Neural cell (in vitro differentiated cells): ENCODE results near the gene CDT1. TPM values are rescaled to one million over a fixed set of nuclear protein-coding genes. Genes with fewer than 3 reads are reported as not detected.

Experiments
- H2AFZ ChIP-seq: fragments of 200-600, 300-800 bp; sonication (generic), shearing (Covaris generic); 2 replicates; pipeline ENCODE4 v1.6.0; 2014; ENCODE audit warnings: low read depth, mild to moderate bottlenecking, antibody characterized with exemption, low read length, moderate library complexity
- H3F3A ChIP-seq: fragments of 200-600 bp; shearing (Covaris generic); 2 replicates; pipeline ENCODE4 v1.6.1; 2016; ENCODE audit warnings: mild to moderate bottlenecking, moderate library complexity, mixed read lengths, antibody characterized with exemption, low read length; ENCODE audit not compliant: insufficient read depth, poor library complexity, severe bottlenecking
- H3K27ac ChIP-seq: fragments of 200-600, 300-800 bp; sonication (generic), shearing (Covaris generic); 2 replicates; pipeline ENCODE4 v1.5.1; 2014; ENCODE audit warnings: mild to moderate bottlenecking, low read length, moderate library complexity
- H3K27me3 ChIP-seq: fragments of 300-800, 200-600 bp; sonication (generic), shearing (Covaris generic); 2 replicates; pipeline ENCODE4 v1.6.0; 2014; ENCODE audit warnings: mild to moderate bottlenecking, low read depth, low read length, moderate library complexity; ENCODE audit not compliant: insufficient read depth
- H3K36me3 ChIP-seq: fragments of 300-800, 200-600 bp; sonication (generic), shearing (Covaris generic); 2 replicates; pipeline ENCODE4 v1.5.1; 2014; ENCODE audit warnings: mild to moderate bottlenecking, antibody characterized with exemption, low read length, moderate library complexity; ENCODE audit not compliant: insufficient read depth
- H3K4me2 ChIP-seq: fragments of 300-800, 200-600 bp; sonication (generic), shearing (Covaris generic); 2 replicates; pipeline ENCODE4 v1.6.0; 2014; ENCODE audit warnings: mild to moderate bottlenecking, low read length
- H3K4me3 ChIP-seq: fragments of 300-800, 200-600 bp; sonication (generic), shearing (Covaris generic); 2 replicates; pipeline ENCODE4 v1.5.1; 2014; ENCODE audit warnings: mild to moderate bottlenecking, low read length, moderate library complexity
- H3K79me2 ChIP-seq: fragments of 200-600 bp; shearing (Covaris generic); replicated peaks from 2 replicates; pipeline ENCODE4 v1.6.0; 2014; ENCODE audit warnings: mild to moderate bottlenecking, low read length, moderate library complexity; ENCODE audit not compliant: insufficient read depth
- H3K9ac ChIP-seq: fragments of 300-800, 200-600 bp; sonication (generic), shearing (Covaris generic); 2 replicates; pipeline ENCODE4 v1.6.1; 2016; ENCODE audit warnings: mild to moderate bottlenecking, low read length, mixed read lengths
- H3K9me2 ChIP-seq: fragments of 200-600 bp; shearing (Covaris generic); 2 replicates; pipeline ENCODE4 v1.6.1; 2016; ENCODE audit warnings: mild to moderate bottlenecking, low read length, mixed read lengths; ENCODE audit not compliant: insufficient read depth
- H3K9me3 ChIP-seq: fragments of 200-600, 300-800 bp; sonication (generic), shearing (Covaris generic); 2 replicates; pipeline ENCODE4 v1.6.1; 2016; ENCODE audit warnings: mild to moderate bottlenecking, mixed run types, low read length, moderate library complexity, mixed read lengths
- H4K20me1 ChIP-seq: fragments of 200-600 bp; shearing (Covaris generic); 2 replicates; pipeline ENCODE4 v1.6.1; 2016; ENCODE audit warnings: mild to moderate bottlenecking, mixed run types; ENCODE audit not compliant: insufficient read depth
- CTCF ChIP-seq: fragments of 450-650 bp; IDR thresholded peaks from 2 replicates; pipeline ENCODE4 v1.5.1; 2014; ENCODE audit warnings: antibody characterized with exemption, mild to moderate bottlenecking, moderate library complexity; ENCODE audit not compliant: poor library complexity, severe bottlenecking
- EP300 ChIP-seq: fragments of 450-650 bp; conservative IDR thresholded peaks from 2 replicates; pipeline ENCODE4 v1.6.1; 2014; ENCODE audit warnings: antibody characterized with exemption, mild to moderate bottlenecking, moderate library complexity; ENCODE audit not compliant: poor library complexity, severe bottlenecking
- EZH2 ChIP-seq: fragments of 200-600, 300-800 bp; shearing (Covaris generic), sonication (generic); IDR thresholded peaks from 2 replicates; pipeline ENCODE4 v1.6.1; 2014; ENCODE audit warnings: antibody characterized with exemption, low read length, borderline replicate concordance, mild to moderate bottlenecking; ENCODE audit not compliant: insufficient read depth, poor library complexity, severe bottlenecking
- MXI1 ChIP-seq: fragments of 450-650 bp; conservative IDR thresholded peaks from 2 replicates; pipeline ENCODE4 v1.6.1; 2014; ENCODE audit warnings: antibody characterized with exemption, mild to moderate bottlenecking; ENCODE audit not compliant: poor library complexity, severe bottlenecking
- POLR2AphosphoS5 ChIP-seq: IDR thresholded peaks from 2 replicates; pipeline ENCODE4 v1.6.1; 2012
- RAD21 ChIP-seq: fragments of 450-650 bp; conservative IDR thresholded peaks from 2 replicates; pipeline ENCODE4 v1.6.1; 2014; ENCODE audit warnings: antibody characterized with exemption, mild to moderate bottlenecking, moderate library complexity
- REST ChIP-seq: IDR thresholded peaks from 2 replicates; pipeline ENCODE4 v1.6.1; 2012; ENCODE audit warnings: borderline replicate concordance
- SMC3 ChIP-seq: fragments of 450-650 bp; conservative IDR thresholded peaks from 2 replicates; pipeline ENCODE4 v1.6.1; 2014; ENCODE audit warnings: antibody characterized with exemption, mild to moderate bottlenecking, moderate library complexity; ENCODE audit not compliant: poor library complexity
- TAF1 ChIP-seq: IDR thresholded peaks from 2 replicates; pipeline ENCODE4 v1.6.1; 2012; ENCODE audit warnings: low read depth
- polyA minus RNA-seq: library from RNA; depleted of rRNA, polyadenylated mRNA; stranded (reverse); fragments of >200 nt; gene quantifications from 2 replicates; pipeline ENCODE4 v1.2.3, GENCODE V29; 2014
- polyA plus RNA-seq: library from polyadenylated mRNA; depleted of rRNA; stranded (reverse); fragments of >200 nt; gene quantifications from 2 replicates; pipeline ENCODE4 v1.2.3, GENCODE V29; 2014

CDT1 gene
- polyA plus RNA-seq = 1.0 and 5.2 TPM in 2 replicates
- 1.5 and 10.5 TPM in 2 replicates for polyA minus RNA-seq

GRCh38 chr16:88803264-88803987, at the start of gene CDT1:
TSS of gene CDT1 (plus strand) at chr16:88803789. CDS start at chr16:88803832, 43 bp downstream.
- no peaks in the 10 kb centered on the region for H4K20me1 ChIP-seq
- no peaks in the 10 kb centered on the region for H3F3A ChIP-seq
- peak within 1 kb of the TSS; percentile 69 for H2AFZ ChIP-seq
- H3K36me3 ChIP-seq = no peaks in the 10 kb centered on the region
- H3K79me2 ChIP-seq = peaks cover 7% of the 10 kb centered on the region
- peak within 1 kb of the TSS; percentile 61 for H3K9ac ChIP-seq
- H3K27ac ChIP-seq = peak within 1 kb of the TSS; percentile 19
- no peaks in the 10 kb centered on the region for H3K27me3 ChIP-seq
- H3K9me3 ChIP-seq = no peaks in the 10 kb centered on the region
- H3K9me2 ChIP-seq = no peaks in the 10 kb centered on the region
- no peak within 1 kb of the TSS for H3K4me2 ChIP-seq
- peak within 1 kb of the TSS; percentile 70 for H3K4me3 ChIP-seq
- TF ChIP-seq EP300 (peak; percentile 45), MXI1 (peak; percentile 88), POLR2AphosphoS5 (peak; percentile 85), CTCF (no peak), TAF1 (no peak), SMC3 (peak; percentile 34), REST (no peak), RAD21 (peak; percentile 28), EZH2 (no peak)

GRCh38 chr16:88754109-88754911, 49.3 kb upstream of the CDT1 start:
- Histone ChIP-seq H3K9ac (no peak overlapping the region), H2AFZ (no peak overlapping the region), H4K20me1 (no peaks in the 10 kb centered on the region), H3K27me3 (no peaks in the 10 kb centered on the region), H3K4me3 (no peak overlapping the region), H3K79me2 (no peaks in the 10 kb centered on the region), H3K9me3 (no peaks in the 10 kb centered on the region), H3K27ac (no peak overlapping the region), H3K36me3 (no peaks in the 10 kb centered on the region), H3K4me2 (no peak overlapping the region), H3F3A (no peaks in the 10 kb centered on the region), H3K9me2 (no peaks in the 10 kb centered on the region)
- TF ChIP-seq CTCF (no peak), SMC3 (no peak), TAF1 (no peak), REST (no peak), POLR2AphosphoS5 (no peak), RAD21 (no peak), EZH2 (no peak), MXI1 (no peak), EP300 (no peak)
